SK-N-SH treated with all-trans-retinoic acid at 6 μM for 48 hours (cell line): Measurements from ENCODE around the gene NFYA.

Experiments
- ARNTL ChIP-seq: fragments of 450-650 bp; formaldehyde crosslinking; IDR thresholded peaks from 2 replicates; pipeline ENCODE4 v1.5.0; 2020; ENCODE audit warnings: low read depth, mild to moderate bottlenecking, moderate library complexity, borderline replicate concordance
- BACH2 ChIP-seq: fragments of 250-450 bp; sonication (Bioruptor Pico); IDR thresholded peaks from 2 replicates; pipeline ENCODE4 v1.9.0; 2021; ENCODE audit warnings: mild to moderate bottlenecking, borderline replicate concordance
- CSDC2 ChIP-seq: fragments of 250-450 bp; sonication (Bioruptor Pico); IDR thresholded peaks from 2 replicates; pipeline ENCODE4 v1.5.0; 2020; ENCODE audit warnings: mild to moderate bottlenecking, moderate library complexity
- PATZ1 ChIP-seq: fragments of 250-450 bp; sonication (Bioruptor Pico); IDR thresholded peaks from 2 replicates; pipeline ENCODE4 v1.8.0; 2020; ENCODE audit warnings: mild to moderate bottlenecking, moderate library complexity, borderline replicate concordance
- RARB ChIP-seq: fragments of 250-450 bp; sonication (Bioruptor Pico); IDR thresholded peaks from 2 replicates; pipeline ENCODE4 v1.8.0; 2021; ENCODE audit warnings: mild to moderate bottlenecking, moderate library complexity
- TCF4 ChIP-seq: fragments of 250-450 bp; sonication (Bioruptor Pico); IDR thresholded peaks from 2 replicates; pipeline ENCODE4 v1.8.0; 2021; ENCODE audit warnings: mild to moderate bottlenecking, moderate library complexity, borderline replicate concordance
- ZC3H10 ChIP-seq: fragments of 250-450 bp; sonication (Bioruptor Pico); IDR thresholded peaks from 2 replicates; pipeline ENCODE4 v1.5.1; 2021; ENCODE audit warnings: mild to moderate bottlenecking, moderate library complexity
- ZFP3 ChIP-seq: fragments of 250-450 bp; sonication (Bioruptor Pico); IDR thresholded peaks from 2 replicates; pipeline ENCODE4 v1.5.0; 2020; ENCODE audit warnings: mild to moderate bottlenecking, moderate library complexity
- ZNF70 ChIP-seq: fragments of 450-650 bp; formaldehyde crosslinking; IDR thresholded peaks from 2 replicates; pipeline ENCODE4 v1.5.0; 2020; ENCODE audit warnings: mild to moderate bottlenecking, moderate library complexity
- ZNF8 ChIP-seq: fragments of 450-650 bp; formaldehyde crosslinking; IDR thresholded peaks from 2 replicates; pipeline ENCODE4 v1.5.0; 2020; ENCODE audit warnings: mild to moderate bottlenecking, moderate library complexity

GRCh38 chr6:41023114-41023513 lies 49.7 kb upstream of the NFYA start:
- TF ChIP-seq PATZ1 (CRISPR knock-in tag) (no peak), TCF4 (CRISPR knock-in tag) (no peak), ZNF8 (CRISPR knock-in tag) (no peak), ZC3H10 (CRISPR knock-in tag) (no peak), CSDC2 (CRISPR knock-in tag) (no peak), ARNTL (CRISPR knock-in tag) (no peak), BACH2 (CRISPR knock-in tag) (no peak), ZNF70 (CRISPR knock-in tag) (no peak), ZFP3 (CRISPR knock-in tag) (no peak), RARB (no peak)
